Activated CD4-positive, alpha-beta T cell treated with anti-CD3 and anti-CD28 coated beads, Interleukin-2, Interleukin-6, amounts not matched to agents 100 ng/mL and 50 ng/mL, durations not matched to agents 16 hours and 8 hours (primary cell): ENCODE measurements around the gene NLRC5.

Experiments used
- DNase-seq: peaks from one replicate; pipeline ENCODE4 v3.0.0-alpha.2; 2020

The NLRC5 gene, protein sequence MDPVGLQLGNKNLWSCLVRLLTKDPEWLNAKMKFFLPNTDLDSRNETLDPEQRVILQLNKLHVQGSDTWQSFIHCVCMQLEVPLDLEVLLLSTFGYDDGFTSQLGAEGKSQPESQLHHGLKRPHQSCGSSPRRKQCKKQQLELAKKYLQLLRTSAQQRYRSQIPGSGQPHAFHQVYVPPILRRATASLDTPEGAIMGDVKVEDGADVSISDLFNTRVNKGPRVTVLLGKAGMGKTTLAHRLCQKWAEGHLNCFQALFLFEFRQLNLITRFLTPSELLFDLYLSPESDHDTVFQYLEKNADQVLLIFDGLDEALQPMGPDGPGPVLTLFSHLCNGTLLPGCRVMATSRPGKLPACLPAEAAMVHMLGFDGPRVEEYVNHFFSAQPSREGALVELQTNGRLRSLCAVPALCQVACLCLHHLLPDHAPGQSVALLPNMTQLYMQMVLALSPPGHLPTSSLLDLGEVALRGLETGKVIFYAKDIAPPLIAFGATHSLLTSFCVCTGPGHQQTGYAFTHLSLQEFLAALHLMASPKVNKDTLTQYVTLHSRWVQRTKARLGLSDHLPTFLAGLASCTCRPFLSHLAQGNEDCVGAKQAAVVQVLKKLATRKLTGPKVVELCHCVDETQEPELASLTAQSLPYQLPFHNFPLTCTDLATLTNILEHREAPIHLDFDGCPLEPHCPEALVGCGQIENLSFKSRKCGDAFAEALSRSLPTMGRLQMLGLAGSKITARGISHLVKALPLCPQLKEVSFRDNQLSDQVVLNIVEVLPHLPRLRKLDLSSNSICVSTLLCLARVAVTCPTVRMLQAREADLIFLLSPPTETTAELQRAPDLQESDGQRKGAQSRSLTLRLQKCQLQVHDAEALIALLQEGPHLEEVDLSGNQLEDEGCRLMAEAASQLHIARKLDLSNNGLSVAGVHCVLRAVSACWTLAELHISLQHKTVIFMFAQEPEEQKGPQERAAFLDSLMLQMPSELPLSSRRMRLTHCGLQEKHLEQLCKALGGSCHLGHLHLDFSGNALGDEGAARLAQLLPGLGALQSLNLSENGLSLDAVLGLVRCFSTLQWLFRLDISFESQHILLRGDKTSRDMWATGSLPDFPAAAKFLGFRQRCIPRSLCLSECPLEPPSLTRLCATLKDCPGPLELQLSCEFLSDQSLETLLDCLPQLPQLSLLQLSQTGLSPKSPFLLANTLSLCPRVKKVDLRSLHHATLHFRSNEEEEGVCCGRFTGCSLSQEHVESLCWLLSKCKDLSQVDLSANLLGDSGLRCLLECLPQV (N-terminal part only)

DNA sequence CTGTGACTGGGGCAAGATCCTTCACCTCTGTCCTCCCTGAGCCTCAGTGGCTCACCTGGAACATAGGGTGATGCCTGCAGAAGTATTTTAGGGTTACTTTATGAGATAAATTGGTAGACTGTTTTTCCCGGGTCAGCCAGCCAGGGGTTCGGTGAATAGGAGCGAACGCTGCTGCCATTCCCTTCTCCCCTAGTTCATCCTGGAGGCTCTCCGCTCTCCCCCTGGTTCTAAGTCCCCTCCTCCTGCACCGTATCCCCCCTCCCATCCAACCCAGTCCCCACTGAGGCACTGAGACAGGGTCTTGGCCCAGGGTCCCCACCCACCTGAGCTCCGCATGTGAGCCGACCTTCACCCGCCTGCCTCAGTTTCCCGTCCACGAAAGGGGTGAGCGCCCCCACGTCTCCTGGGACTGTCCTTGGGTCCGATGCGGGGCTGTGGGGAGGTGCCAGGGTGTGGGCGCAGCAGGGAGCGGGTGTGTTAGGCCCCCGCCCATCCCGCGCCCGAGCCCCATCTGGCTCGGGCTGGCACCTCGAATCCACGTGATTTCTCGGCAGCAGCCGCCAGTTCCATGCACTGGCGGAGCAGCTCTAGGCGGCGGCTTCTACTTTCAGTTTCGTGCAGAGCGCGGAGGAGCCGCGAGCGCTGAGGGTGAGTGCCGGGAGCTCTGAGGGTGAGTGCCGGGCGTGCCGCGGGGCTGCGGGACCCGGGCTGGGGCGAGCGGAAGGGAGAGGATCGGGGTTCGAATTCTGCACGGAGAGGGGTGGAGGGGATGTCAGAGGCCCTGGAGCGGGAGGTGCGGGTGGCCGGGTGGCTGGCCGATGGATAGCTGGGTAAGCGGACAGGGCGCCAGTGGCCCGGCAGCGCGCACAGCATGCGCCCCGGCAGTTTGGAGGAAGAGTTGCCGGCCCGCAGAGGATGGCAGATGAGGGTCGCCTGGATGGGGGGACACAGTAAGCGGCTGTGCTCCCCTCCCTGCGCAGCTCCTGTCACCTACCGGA is at the start of gene NLRC5:
TSS of gene NLRC5 (plus strand) at position 610 of the 998 bp plus-strand sequence. CDS start 31,156 bp downstream, outside the sequence.
- peak; percentile 96 for DNase-seq

DNA sequence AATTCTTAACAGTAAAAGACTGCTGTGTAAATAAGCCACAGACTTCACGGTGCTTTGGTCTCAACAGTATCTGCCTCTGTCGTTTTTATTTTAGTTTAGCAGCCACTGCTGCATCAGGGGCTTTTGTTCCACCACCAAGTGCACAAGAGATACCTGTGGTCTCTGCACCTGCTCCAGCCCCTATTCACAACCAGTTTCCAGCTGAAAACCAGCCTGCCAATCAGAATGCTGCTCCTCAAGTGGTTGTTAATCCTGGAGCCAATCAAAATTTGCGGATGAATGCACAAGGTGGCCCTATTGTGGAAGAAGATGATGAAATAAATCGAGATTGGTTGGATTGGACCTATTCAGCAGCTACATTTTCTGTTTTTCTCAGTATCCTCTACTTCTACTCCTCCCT is 49.6 kb upstream of the NLRC5 start:
- DNase-seq, result no peak

DNA sequence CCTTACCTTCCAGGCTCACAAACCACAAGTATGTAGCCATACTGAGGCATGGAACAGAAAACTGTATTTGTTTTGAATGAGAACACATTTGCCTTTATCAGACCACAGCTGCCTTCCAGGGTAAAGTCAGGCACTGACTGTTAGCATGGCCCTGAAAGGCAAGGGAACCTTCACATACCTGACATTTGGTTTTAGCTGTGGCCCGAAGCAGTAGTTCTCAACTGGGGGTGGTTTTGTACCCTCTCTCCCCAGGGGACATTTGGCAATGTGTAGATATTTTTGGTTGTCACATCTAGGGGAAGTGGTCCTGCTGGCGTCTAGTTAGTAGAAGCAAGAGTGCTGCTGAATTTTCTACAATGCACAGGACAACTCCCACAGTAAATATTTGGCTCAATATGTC is 48.3 kb upstream of the NLRC5 start:
- no peak for DNase-seq

DNA sequence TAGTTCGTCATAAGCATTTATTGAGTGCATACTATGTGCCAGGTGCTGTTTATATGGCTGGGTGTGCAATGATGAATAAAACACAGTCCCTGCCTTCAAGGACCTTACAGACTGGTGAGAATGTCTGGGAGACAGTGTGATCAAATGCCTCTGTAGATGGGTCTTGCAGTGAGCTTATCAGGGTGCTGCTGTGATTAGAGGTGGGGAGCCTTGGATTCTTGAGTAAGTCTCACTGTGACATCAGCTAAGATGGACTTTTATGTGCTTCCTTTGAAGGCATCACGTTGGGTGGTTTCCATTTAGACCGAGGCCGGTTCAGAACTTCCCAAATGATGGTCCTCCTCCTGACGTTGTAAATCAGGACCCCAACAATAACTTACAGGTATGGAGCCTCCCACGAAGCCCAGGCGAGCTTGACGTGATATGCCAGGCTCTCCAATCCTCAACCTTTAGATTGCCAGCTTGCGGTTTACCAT is 47.5 kb upstream of the NLRC5 start:
- no peak for DNase-seq

DNA sequence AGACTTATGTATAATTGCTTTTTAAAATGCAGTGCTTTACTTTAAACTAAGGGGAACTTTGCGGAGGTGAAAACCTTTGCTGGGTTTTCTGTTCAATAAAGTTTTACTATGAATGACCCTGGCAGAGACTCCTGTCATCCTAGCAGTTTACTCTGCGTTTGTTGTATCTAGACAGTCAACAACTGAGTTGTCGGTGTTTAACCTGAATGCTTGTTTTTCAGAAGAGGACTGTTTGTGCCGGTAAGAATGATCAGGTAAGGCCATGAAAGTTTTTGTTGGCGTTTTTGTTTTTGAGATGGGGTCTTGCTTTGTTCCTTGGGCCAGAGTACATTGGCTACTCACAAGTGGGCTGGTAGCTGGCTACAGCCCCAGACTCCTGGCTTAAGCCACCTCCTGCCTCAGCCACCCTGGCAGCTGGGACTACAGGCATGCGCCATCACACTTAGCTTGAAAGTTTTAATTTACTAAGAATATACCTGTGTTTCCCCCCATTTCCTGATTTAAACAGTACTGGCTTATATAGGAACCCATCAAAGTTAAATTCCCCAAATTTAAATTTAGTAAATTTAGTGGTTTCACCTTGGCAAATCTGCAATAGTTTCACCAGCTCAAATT is 45.5 kb upstream of the NLRC5 start:
- DNase-seq, result no peak

DNA sequence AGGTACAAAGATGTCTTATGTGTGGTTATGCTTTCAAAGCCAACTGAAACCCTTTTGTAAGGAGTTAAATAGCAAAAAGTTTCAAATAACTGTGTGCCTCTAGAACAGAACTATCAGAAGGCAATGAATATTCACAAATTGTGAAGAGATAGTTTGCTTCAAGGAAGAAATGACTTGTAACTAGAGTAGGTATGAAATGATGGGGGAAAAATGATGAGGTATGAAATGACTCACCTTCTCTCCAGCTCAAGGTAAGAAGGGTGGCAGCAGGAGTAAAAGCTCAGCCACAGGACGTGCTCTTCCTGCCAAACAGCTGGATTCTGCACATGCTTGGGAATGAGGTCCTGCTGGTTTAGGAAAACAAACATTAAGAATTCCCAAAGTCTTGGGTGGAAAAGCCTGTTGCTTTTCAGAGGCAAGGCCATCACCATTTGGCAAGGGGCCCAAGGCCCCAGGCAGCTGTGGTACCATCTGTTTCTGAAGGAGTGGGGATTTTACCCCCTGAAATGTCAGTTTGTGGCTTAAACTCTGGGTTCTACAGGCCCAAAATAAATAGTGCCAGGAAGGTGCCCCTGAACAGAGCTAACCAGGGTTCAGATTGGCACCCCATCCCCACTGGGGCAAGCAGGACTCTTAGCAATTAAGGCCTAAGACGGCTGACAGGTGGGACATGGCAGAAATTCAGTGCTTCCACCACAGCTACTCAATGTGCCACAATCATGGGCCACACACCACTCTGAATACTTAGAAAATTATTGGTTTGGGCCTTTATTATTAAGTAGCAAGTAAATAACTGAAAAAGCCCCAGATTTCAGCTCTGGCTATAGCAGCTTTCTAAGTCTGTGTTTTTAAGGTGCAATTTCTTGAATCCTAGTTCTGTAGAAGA is 44.2 kb upstream of the NLRC5 start:
- peak; percentile 83 for DNase-seq

DNA sequence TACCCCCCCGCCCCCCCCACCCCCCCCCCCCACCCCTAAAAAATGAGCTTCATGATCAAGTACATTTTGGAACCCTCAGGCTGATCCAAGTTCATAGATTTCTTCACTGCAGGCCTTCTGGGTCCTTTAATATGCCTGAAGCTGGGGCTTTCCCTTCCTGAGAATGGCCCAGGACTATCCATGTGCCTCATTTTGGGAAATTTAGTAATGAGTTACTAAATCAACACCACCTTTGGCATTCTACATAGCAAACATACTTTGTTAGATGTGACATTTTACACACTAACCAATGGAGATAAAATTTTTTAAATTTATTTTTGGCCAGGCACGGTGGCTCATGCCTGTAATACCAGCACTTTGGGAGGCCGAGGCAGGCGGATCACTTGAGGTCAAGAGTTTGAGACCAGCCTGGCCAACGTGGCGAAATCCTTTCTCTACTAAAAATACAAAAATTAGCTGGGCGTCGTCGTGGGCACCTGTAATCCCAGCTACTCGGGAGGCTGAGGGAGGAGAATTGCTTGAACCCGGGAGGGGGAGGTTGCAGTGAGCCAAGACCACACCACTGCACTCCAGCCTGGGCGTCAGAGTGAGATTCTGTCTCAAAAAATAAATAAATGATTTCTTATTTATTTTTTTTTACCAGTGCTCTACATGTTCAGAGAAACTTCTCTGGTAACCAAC is 43.4 kb upstream of the NLRC5 start:
- no peak for DNase-seq

DNA sequence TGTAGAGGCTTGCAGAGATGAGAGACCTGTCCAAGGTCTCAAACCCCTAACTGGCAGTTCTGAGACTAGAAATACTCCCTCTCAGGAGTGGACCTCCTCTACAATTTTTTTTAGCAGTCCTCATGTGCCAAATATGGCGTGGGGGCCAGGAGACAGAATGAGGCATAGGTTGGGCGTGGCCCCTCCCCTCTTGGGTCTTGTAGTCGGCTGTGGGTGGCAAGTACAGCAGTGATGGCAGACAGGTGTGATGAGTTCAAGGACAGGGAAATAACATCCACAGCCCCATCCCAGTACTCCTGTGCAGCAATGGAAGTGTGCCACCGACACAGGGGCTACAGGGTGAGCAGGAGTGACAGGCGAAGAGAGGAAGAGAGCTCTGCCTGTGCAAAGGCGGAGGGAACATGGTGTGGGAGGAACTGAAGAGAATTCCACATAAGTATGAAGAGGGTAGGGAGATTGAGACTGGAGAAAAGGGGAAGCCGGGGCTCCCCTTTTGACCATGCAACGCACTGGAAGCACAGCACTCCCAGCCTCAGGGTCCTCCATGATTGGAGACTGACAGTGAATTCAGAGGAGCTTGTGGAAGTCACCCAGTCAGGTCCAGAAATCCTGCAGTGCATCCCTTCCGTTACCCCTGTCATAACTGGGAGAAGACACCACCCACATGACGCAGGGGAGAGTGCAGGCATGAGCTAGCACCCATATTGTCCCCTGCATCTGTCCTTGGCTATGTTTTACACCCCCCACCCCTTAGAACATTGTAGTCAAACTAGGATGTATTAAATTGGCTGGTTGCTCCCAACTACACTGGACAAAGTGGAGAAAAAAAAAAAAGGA is 42.4 kb upstream of the NLRC5 start:
- no peak for DNase-seq

DNA sequence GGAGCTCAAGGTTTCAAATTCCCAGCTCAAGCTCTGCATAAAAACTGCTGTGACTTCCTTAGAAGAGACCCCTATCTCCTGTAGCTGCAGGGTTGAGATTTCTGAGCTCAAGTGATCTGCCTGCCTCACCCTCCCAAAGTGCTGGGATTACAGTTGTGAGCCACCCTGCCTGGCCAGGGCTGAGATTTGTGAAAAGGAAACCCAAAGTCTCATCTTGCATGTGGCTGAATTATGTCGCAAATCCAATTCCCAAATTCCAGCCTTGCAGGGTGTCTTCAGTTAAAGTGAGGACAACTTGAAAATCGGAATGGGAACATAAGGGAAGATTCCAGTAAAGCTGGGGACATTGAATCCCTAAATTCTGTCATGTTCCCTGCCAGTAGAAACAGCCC is 41.8 kb upstream of the NLRC5 start:
- no peak for DNase-seq

DNA sequence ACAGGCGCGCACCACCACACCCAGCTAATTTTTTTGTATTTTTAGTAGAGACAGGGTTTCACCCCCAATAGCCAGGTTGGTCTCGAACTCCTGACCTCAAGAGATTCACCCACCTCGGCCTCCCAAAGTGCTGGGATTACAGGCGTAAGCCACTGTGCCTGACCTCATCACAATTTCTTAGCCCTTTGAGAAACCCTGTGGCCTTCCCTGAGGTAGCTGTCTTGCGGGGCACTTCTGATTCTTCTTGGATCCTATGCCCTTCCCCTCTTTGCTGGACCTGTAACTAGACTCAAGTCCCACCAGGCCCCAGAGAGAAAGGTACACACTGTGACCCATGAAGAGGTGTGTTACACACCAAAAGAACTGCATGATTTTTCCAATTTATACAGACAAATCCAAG is 41.1 kb upstream of the NLRC5 start:
- no peak for DNase-seq

DNA sequence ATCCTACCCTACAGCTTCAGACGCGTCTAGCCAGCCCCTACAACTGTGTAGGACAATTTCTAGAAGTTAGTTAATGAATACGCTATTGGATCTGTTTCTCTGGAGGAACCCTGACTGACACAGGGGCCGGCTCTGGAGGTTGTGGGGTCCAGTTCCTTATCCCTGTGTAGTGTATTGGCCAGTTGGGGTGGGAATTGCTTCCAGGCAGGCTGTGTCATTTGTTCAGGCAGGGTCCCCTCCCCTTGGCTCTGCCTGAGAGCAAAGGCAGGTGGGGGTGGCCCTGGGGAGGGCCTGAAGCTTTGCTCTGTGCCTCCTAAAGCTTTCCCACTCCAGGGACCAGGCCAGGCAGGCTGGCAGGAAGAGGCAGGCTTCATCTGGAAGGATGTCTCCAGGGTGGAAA is 39.3 kb upstream of the NLRC5 start:
- no peak for DNase-seq

DNA sequence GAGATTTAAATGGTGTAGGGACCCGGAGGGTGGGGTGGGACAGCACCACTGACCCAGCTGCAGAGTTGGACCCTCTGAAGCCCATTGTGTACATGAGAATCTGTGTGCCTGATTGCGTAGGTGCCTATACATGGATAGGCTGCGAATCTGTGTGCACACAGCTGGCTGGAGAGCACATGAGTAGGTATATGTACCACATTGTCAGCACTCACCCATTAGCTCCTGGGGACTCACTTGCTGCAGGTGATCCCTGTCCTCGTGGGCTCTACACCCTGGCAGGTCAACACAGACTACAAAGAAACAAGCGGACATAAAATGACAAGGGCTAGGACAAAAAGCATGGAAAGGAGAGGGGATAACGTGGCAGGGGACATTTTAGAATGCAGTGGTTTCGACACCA is 38.9 kb upstream of the NLRC5 start:
- no peak for DNase-seq

DNA sequence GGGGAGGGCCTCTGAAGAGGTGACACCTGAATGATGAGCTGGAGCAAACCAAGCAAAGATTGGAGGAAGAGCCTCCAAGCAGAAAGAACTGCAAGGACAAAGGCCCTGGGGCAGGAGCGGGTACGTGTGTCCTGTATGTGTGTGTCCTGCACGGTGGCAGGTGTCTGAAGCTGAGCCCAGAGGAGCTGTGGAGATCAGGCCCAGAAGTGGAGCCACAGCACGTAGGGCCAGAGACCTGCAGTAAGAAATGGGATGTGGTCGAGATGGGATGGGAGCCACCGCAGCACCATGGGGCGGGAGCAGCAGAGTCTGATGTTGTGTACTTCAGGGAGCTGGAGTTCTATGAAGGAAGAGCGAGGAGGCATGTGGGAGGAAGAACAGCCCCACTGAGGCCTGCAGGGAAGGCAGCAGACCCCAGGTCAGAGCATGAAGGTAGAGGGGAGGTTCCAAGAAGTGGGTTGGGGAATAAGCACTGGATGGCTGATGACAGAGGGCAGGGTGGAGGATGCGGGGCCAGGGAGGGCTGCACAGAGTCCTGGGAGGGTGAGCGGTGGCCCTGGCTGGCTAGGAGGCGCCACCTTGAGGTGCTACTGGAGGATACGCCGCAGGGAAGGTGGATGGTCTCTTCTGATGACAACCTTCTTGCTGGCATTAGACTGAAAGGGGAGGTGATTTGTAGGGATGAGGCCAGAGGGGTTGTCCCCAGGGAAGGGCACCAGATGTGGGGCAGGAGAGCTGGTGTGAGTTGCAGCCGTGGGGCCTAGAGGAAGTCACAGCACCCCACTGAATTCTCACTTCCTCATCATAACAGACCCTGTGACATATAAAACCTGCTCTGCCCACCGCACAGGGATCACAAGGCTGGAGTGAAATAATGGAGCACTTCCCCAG is 38.2 kb upstream of the NLRC5 start:
- peak; percentile 73 for DNase-seq

DNA sequence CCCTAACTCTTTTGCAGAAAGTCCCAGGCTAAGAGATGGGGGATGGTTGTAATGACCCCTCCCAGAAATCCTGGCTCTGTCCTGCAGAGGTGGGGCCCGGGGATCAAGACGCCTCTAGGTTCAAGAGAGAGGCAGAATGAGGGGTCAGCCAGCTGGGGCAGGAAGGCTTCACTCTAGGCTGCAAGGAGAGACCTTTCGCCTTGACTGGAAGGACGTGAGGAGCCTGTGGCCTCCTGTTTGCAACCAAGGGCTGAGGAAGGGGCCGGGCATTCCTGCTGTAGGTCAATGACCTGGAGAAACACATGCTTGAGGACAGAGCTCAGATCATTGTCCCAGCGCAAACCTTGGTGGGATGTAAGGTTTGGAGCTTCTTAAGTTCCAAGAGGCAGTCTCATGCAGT is 36.4 kb upstream of the NLRC5 start:
- DNase-seq, result no peak

DNA sequence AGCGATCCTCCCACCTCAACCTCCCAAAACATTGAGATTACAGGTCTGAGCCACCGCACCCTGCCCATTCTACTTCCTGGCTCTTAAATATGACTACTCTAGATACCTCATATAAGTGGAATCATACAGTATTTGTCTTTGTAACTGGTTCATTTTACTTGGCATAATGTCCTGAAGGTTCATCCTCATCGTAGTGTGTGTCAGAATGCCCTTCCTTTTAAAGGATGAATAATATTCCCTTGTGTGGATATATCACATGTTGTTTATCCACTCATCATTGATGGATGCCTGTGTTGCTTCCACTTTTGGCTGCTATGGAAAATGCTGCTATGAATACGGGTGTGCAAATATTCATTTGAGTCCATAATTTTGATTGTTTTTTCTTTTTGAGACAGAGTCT is 33.3 kb upstream of the NLRC5 start:
- no peak for DNase-seq

DNA sequence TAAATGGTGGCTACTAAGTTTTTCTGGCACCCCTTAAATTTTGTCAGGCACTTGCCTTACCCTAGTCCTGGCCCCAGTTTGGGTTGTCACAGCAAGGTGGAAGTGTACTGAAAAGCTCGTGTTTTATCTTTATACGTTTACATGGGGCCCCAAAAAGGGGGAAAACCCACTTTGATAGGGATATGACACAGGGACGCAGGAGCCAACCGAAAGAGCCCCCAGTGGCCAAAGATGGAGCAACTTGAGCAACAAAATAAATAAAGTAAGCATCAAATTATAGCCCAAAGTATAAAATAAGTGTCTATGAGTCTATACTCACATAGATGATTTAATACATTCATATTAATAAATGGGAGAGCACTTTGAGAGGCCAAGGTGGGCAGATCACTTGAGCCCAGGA is 32.6 kb upstream of the NLRC5 start:
- no peak for DNase-seq

DNA sequence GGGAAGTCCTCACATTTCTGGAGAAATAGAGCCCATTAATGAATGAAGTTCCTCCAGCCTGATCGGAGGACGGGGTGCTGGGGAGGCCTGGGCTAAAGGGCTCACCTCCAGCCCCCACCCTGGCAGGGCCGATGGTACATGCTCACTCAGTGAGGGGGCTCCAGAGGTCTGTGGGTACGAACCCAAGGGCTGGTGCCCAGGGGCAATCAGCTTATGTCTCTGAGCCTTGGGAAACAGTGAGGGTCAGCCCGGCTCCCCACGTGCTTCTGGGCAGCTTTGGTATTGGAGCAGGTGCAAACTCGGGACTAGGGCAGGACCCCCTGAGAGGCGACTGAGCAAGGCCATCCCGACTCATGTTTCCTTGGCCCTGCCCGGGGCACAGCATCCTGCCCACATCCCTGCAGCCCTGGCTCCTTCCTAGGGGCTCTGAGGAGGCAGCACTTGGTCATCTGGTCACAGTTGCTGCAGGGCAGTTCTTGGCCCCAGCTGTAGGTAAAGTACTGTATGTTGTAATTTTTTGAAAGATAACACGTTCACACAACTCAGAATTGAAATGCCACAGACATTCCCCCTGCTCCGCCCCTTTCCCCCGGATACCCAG is 28.6 kb upstream of the NLRC5 start:
- no peak for DNase-seq
